T-helper 2 cell treated with Interferon-gamma antibody and Interleukin-4, amounts not matched to agents 100 ng/mL and 5 ng/mL, for 36 hours (primary cell): ENCODE data around the gene C20orf144. TPM values are rescaled to one million over a fixed set of nuclear protein-coding genes. Genes with fewer than 3 reads are reported as not detected.
"Not testable (repeated sequence)": the region's sequence is repeated elsewhere in the genome, so short reads cannot be mapped to it uniquely, and the experiment has no call there.

Experiments used
- intact Hi-C: fragments of 100-400 bp; cut with micrococcal nuclease; formaldehyde crosslinking; loops from one replicate; pipeline ENCODE4 v1.15.1; 2023
- total RNA-seq: library from RNA; stranded (reverse); gene quantifications from 2 replicates; pipeline ENCODE4 v1.2.3, GENCODE V29; 2022

The C20orf144 gene
- 0.25 TPM in 1 of 2 replicates, not detected in the other for total RNA-seq

DNA sequence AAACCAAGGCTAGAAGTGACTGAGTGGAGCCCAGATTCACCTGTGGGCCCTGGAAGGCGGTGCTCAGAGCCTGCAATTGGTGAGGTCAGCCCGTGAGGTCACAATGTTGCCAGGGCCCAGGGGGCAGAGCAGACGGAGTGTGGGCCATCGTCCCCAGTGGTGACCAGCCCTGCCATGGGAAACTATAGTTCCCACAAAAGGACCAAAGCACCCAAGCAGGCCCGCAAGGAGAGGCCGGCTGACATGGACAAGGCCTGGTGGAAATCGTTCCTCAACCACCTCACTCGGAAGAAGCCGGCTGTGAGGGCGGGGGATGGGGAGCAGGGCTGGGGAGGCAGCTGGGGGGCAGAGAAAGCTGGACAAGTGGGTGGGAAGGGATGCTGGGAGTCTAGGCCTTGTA, at the start of gene C20orf144:
Gene C20orf144, plus strand, starts transcription at position 156 of the 400 bp plus-strand sequence. Its CDS starts 19 bp downstream, at position 175.
- intact Hi-C loops = loop anchor here (5.0 kb wide), 2 partner anchors 105 to 170 kb away; partner anchors contain the start of gene CBFA2T2

DNA sequence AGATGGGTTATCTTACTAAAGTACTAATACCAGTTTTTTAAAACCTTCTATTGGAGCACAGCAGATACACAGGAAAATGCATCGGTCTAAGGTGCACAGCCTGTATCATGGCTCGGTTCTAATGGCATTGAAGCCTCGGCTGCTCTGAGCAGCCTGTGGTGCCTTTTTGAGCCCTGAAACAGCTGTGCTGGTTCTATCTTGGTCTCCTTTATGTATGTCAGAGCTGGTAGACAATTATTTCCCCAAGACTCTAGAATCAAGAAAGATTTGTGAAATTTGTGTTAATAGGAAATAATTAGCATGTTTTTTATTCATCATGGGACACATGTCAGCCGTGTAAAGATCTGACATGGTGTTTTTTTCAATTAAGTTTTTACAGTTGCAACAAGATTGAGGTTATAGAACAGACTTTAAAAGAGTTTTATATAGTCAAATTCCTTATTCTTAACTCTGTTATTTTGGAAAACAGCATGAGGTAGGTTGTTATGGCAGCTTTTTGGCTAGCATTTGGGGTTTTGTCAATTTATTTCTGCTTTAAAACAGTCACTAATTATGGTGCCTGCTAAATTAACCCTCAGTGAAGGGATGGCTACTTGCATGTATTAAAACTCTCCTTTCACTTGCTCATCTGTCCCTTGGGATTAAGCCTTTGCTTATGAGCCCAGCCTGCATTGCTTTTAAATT, 40.3 kb upstream of the C20orf144 start:
- intact Hi-C loops = no loop called here

DNA sequence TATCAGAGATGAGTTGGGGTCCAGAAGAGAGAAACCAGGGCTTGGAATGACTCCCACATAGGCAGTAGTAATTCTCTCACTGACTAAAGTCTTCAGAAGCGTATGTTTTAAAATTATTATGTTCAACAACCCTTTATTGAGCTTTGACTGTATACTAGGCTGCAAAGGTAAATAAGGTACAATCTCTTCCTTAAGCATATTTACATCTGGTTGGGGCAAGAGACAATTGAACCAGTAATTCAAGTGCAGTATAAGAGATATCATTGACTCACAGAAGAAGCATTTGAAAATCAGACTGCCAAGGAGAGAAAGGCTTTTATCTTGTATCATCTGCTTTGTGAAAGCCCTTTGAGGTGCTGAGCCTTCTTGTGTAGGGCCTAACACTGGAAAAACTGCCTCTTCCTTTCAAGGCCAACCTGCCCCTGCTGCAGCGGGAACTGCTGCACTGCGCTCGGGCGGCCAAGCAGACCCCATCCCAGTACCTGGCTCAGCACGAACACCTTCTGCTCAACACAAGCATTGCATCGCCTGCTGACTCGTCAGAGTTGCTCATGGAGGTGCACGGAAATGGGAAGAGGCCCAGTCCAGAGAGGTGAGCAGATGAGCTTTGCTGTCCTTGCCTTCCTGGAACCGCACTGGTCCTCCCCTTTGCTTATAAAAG, 39.3 kb upstream of the C20orf144 start:
- intact Hi-C loops = no loop called here

DNA sequence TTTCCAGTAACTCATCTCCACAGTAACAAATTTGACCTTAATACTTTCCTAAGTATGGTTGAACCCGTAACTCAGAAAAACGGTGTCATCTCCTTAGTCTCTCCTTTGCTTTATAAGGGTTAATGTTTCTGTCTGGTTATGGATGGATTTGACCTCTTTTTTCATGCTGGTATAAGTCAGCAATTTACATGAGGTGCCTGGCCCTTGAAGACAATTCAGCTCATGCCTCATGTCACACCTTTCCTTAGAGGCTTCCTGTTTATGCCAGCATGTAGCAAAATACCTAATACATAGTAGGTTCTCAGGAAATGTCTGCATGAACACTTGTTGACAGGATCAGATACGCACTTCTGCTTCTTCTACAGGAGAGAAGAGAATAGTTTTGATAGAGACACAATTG, 37.7 kb upstream of the C20orf144 start:
- intact Hi-C loops = no loop called here

DNA sequence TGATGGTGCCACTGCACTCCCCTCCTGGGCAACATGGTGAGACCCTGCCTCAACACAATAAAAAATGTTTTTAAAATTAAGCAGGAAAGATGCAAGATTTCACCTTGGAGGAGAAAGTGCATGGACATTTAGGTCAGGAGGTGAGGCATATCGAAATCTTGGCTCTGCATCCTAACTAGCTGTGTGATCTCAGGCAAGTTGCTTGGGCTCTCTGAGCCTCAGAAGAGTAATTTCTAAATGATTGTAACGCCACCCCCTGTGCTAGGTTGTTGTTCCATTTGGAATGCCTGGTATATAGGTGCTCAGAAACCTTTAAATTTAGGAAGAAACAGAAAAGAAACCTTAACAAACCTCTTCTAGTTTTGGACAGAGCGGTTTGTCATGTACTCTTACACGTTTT, 35.9 kb upstream of the C20orf144 start:
- intact Hi-C loops = no loop called here

DNA sequence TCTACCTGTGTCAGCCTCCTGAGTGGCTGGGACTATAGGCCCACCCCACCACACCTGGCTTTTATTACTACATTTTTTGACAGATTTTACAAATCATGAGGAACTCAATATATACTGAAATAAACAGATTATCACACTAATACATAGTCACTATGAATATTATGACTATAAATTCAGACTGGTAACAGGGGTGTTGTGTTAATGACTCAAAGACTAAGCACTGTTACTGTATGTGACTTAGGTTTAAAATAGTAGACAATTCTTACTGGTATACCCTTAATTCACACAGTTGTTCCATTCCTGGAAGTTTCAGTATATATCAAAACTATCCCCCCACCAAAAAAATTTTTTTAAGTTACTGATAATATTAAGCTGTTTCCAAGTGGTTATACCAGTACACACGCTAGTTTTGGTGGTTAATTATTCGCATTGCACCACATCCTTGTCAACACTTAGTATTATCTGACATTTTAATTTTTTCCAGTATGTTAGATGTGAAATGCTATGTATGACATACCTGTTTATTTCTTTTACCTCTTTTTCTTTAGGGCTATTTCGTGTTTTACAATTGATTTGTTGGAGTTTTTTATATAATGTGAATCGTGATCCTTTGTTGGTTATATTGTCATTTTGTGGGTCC, 34.4 kb upstream of the C20orf144 start:
- intact Hi-C loops = no loop called here

DNA sequence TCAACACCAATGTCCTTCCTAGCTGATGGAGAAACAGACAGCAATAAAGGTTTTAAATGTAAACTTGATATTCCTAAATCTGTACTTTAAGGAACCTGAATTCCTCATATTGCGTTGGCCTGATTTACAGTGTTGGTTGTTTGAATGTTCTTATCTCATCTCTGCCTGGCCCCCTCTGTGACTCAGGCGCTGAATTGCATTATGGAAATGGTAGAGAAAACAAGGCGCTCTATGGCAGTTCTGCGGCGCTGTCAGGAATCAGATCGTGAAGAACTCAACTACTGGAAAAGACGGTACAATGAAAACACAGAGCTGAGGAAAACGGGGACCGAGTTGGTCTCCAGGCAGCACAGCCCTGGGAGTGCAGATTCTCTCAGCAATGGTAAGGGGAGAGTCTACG, 32.6 kb upstream of the C20orf144 start:
- intact Hi-C loops = no loop called here

DNA sequence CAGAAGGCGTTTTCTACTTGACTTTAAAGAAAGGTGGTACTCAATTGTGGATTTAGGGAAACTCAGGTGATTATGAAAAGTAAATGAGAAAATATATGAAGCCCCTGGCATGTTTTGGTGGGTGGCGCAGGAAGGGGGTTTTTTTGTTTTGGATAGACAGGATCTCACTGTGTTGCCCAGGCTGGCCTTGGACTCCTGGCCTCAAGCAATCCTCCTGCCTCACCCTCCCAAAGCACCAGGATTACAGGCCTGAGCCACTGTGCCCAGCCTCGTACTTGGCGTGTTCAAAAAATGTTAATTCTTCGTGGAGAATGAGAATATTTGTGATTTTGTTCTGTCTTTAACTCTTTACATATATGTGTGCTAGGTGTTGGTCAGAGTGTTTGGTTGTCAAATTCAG, 32.1 kb upstream of the C20orf144 start:
- intact Hi-C loops = no loop called here

DNA sequence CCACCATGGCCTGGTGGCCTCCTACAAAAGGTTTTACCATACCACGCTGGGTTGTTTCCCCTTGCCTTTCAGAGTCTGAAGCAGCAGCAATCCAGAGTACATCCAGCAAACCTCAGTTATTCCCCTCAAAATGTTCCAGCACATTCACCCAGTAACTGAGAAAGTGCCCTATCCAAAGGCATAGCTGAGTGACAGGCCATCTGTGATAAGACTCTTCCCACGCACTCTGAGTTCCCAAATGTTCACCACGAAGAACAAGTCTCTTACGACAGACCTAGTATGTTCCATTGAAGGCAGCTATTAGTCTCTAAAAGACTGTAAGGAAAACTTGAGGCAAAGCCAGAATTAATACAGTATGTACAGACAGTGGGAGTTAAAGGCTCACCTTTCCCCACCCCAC, 31.6 kb upstream of the C20orf144 start:
- intact Hi-C loops = no loop called here

DNA sequence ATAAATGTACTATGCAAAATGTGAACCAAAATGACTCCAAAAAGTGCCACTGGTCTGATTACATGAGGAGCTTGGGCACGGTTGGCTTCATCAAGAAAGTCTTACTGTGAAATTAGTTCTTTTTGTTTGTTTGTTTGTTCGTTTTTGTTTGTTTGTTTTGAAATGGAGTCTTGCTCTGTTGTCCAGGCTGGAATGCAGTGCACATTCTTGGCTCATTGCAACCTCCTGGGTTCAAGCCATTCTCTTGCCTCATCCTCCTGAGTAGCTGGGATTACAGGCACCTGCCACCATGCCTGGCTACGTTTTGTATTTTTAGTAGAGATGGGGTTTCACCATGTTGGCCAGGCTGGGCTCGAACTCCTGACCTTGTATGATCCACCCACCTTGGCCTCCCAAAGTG, 30.2 kb upstream of the C20orf144 start:
- intact Hi-C loops = not testable (repeated sequence)

DNA sequence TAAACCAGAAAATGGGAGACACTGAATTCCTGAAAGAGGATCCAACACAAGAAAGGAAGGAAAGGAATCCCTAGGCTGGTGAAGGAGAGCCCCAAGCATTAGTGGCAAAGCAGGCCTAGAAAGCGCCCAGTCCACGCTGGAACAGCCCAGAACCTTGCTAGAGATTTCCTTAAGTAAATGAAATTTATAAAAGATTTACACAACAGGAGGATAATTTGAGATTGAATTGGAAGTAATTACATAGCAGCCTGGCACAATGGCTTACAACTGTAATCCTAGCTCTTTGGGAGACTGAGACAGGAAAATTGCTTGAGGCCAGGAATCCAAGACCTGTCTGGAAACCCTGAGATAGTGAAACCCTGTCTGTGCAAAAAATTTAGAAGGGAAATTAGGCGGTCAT, 26.8 kb upstream of the C20orf144 start:
- intact Hi-C loops = no loop called here

DNA sequence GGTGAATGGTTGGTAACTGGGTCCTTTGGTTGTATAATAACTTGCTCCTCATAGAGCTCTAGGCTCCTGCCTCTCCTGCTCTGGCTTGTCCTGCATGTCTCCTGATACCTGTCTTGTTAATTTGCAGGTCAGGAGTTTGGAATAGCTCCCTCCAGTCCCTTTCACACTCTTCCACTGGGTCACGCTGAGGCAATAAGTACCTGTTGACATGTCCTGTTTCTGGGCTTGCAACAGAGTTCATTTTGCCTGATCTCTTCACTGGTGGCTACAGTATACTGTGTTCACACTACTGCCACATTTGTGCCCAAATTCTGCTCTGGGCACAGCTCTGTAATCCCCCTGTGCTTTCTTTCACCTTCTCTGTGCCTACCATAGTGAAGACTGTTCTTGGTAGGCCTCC, 25.4 kb upstream of the C20orf144 start:
- intact Hi-C loops = no loop called here

DNA sequence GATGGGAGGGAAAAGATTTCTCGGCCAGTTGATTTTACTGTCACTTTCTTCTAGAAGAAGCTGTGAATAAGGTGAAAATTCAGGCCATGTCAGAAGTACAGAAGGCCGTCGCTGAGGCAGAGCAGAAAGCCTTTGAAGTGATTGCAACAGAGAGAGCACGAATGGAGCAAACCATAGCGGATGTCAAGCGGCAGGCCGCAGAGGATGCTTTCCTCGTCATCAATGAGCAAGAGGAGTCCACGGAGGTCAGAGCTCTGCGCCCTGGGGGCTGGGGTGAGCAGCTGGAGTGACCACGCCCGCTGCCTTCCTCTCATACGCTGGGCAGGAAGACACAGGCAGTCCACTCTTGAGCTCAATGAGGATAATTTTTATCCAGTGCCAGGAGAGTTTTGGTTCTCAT, 21.8 kb upstream of the C20orf144 start:
- intact Hi-C loops = no loop called here

DNA sequence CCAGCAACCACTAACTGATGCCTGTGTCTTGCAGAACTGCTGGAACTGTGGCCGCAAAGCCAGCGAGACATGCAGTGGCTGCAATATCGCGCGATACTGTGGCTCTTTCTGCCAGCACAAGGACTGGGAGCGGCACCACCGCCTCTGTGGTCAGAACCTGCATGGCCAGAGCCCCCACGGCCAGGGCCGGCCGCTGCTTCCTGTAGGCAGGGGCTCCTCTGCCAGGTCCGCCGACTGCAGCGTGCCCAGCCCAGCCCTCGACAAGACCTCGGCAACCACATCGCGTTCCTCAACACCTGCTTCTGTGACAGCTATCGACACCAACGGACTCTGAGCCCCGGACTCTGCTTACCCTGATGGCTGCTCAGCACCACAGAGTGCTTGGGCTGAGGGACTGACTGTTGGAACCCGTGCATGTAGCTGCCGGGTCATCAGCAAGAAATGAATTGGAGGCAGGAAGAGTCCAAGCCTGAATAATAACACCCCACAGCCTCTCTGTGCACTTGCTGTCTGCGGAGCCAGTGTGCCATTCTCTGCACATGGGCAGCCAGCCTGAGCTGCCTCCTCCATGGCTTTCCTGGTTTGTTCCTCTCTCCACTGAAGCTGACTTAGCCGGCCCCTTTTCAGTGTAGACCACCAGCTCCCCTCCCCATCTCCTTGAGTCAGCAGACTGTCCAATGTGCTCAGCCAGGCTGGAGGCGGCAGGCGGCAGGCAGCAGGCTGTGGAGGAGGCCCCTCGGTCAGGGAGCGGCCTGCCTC, 17.6 kb upstream of the C20orf144 start:
- intact Hi-C loops = no loop called here

DNA sequence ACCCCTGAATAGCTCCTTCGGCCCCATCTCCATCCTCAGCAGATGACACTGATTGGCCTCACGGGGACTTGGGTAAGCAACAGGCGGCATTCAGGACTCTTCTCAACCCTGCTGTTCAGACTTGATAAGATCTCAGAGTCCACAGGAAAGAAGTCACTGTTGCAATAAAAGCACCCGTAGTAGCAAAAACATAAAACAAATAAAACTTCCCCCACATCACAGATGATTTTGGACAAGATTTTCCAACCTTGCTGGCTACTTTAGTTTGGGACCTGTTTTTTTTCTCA, 17.1 kb upstream of the C20orf144 start:
- intact Hi-C loops = no loop called here

DNA sequence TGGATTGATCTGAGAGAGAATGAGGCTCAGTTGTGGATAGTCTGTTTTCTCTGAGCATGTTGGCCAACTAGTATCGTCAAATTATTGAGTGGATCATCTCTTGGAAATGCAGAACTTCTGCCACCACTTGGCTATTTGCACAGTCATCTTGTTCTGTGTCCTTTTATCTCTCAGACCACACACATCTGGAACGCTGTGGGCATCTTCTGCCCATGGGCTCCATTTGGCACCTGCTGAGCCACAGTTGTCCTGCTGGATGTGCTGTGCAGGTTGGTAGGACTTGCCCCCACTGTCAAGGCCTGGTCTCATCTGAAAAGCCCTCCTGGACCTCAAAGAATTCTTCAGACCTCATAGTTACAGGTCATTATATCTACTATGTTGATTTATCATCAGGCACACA, 16.7 kb upstream of the C20orf144 start:
- intact Hi-C loops = no loop called here

DNA sequence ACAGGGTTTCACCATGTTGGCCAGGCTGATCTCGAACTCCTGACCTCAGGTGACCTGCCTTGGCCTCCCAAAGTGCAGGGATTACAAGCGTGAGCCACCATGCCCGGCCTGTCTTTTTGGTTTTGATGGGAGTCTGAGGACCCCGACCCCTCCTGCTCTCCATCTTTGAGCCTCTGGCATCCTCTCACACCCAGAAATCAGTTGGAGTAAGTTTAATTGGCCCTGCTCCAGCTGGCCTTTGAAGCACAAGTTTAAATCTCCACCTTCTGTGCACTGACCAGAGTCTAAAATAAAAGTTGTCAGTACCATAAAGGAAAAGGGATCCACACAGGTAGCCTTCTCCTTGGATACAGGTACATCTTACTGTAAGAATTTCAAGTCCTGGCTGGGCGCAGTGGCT, 15.9 kb upstream of the C20orf144 start:
- intact Hi-C loops = no loop called here

DNA sequence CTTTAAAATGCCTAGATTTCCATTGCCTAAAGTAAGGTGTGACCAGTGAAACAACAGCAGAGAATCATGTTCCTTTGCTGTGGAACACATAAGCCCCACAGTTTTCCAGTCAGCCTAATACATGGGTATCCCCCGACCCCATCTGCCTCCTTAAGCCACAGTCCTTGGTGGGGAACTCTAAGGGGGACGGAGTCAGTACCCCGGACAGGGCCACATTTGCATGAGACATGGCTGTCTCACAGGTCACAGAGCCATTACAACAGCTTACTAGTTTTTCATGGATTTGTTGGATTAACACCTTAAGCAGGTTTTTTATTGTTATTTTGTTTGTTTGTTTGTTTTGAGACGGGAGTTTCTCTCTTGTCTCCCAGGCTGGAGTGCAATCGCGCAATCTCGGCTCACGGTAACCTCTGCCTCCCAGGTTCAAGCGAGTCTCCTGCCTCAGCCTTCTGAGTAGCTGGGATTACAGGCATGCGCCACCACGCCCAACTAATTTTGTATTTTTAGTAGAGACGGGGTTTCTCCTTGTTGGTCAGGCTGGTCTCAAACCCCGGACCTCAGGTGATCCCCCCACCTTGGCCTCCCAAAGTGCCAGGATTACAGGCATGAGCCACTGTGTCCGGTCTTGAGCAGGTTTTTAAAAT, 15.0 kb upstream of the C20orf144 start:
- intact Hi-C loops = not testable (repeated sequence)

DNA sequence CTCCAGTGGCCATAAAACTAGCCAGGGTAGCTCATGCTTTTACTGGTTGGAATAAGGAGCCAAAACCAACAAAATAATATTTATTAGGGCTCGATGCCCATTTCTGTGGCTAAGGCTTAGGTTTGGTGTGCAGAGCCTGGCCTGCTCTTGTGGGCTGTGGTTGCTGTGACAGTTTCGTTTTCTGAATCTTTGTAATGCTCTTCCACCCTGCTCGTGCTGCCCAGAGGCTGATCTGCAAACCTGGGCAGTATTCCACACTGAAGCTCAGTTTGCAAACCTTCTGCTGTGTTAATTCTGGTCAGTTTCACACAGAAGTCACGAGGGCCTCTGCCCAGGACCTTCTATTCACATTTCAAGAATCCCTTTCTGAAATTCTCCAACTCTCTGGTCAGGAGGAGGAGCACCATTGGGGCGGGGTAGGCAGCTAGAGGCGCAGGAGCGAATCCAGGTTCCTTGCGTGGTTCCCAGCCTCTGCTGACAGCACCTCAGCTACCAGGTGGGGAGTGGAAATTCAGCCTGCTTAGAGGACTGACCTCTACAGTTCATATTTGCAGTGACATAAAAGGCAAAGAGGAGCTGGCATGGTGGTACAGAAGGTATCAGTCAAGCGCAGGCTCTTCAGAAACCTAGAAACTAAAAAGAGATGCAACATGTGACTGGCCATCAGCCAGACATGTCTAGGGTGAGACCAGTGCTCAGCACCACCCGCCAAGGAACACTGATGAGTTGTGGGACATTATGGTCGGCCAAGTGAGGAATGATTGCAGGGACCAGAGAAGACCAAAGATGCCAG, 14.3 kb upstream of the C20orf144 start:
- intact Hi-C loops = no loop called here

DNA sequence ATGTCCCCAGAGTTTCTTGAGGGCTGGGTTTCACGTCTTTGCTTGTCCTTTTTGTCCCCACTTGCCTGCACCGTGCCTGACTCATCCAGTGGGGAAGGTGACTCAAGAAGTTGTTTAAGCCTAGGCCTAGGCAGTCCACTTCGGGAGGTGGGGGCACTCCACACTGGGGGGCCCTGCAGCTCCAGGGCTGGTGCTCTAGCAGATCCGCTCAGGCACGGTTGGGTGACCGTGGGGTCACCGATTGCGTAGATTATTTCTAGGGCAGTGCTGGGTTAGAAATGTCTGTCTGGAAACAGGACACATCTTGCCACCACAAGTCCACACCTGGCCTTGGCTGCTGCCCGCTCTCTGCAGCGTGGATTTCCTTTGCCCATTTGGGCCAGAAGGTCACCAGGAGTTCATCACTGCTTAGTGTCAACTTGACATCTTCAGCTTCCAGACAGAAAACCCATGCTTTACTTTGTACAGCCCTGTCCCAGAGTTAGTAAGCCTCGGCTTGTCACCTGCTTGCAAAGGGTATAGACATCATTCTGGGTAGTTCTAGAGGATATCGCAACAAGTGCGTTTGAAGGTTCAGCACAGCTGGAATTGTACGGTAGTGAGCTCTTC, 13.6 kb upstream of the C20orf144 start:
- intact Hi-C loops = no loop called here
